MM.1S (cell line): ENCODE data around the gene TMEM178B.

Source experiments
- EZH2 ChIP-seq: fragments of 300-600 bp; sonication (generic); optimal IDR thresholded peaks from 2 replicates; pipeline ENCODE3; 2017; ENCODE audit warnings: low read depth, mild to moderate bottlenecking, antibody characterized with exemption, low read length, mixed read lengths
- TF ChIP-seq, protein P1 (sequence below): fragments of 300-600 bp; sonication (generic); IDR thresholded peaks from 2 replicates; pipeline ENCODE4 v1.5.1; 2016; ENCODE audit warnings: antibody characterized with exemption, low read length, mixed read lengths

DNA sequence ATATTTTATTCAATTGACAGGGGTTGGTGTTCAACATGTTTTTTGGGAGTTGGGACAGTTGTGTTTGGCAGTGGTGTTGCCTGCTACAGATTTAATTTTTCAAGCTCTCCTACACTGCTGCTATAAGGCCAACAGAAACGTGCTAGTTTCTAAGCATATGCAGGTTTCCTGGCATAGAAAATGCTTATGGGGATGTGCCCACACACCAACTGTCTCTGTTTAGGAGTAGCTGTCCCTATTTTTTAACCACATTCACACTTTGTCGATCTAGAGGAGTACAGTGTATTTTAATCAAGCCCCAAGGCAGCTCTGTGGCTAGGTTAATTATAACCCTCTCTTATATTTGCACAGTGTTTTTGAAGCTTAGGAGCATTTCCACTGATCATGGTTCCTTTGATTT, 28.6 kb downstream of the TMEM178B start:
- TF ChIP-seq, protein P1, sequence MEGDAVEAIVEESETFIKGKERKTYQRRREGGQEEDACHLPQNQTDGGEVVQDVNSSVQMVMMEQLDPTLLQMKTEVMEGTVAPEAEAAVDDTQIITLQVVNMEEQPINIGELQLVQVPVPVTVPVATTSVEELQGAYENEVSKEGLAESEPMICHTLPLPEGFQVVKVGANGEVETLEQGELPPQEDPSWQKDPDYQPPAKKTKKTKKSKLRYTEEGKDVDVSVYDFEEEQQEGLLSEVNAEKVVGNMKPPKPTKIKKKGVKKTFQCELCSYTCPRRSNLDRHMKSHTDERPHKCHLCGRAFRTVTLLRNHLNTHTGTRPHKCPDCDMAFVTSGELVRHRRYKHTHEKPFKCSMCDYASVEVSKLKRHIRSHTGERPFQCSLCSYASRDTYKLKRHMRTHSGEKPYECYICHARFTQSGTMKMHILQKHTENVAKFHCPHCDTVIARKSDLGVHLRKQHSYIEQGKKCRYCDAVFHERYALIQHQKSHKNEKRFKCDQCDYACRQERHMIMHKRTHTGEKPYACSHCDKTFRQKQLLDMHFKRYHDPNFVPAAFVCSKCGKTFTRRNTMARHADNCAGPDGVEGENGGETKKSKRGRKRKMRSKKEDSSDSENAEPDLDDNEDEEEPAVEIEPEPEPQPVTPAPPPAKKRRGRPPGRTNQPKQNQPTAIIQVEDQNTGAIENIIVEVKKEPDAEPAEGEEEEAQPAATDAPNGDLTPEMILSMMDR = no peak
- no peak for TF ChIP-seq EZH2
